Measurements from ENCODE around the gene CD69. TPM values are rescaled to one million over a fixed set of nuclear protein-coding genes. Genes with fewer than 3 reads are reported as not detected.
A peak's percentile ranks its signal among the peaks of the same experiment; 100 is the strongest.

Gene CD69
- total RNA-seq: 0.39 and 1.3 TPM in 2 replicates

- DNase-seq (ENCODE audit: low read depth in 2 of 2): peak in 1 of 2 donors; percentile 50
Observed at GRCh38 chr12:9760699-9761418, at the start of gene CD69. Gene CD69, minus strand, starts transcription at chr12:9760901. Its CDS starts 81 bp downstream, at chr12:9760820.

GRCh38 chr12:9809866-9810265, 49.2 kb upstream of the CD69 start:
- no peak for DNase-seq (ENCODE audit: low read depth in 2 of 2)

GRCh38 chr12:9809338-9809737, 48.6 kb upstream of the CD69 start:
- DNase-seq (ENCODE audit: low read depth in 2 of 2): no peak

- no peak for DNase-seq (ENCODE audit: low read depth in 2 of 2)
Observed at GRCh38 chr12:9808504-9808903, 47.8 kb upstream of the CD69 start.

- no peak for DNase-seq (ENCODE audit: low read depth in 2 of 2)
Observed at GRCh38 chr12:9806714-9807113, 46.0 kb upstream of the CD69 start.

- no peak for DNase-seq (ENCODE audit: low read depth in 2 of 2)
Observed at GRCh38 chr12:9805883-9806282, 45.2 kb upstream of the CD69 start.

- no peak for DNase-seq (ENCODE audit: low read depth in 2 of 2)
Observed at GRCh38 chr12:9799961-9800360, 39.3 kb upstream of the CD69 start.

- peak; percentile 18 to 82 for DNase-seq (ENCODE audit: low read depth in 2 of 2)
Observed at GRCh38 chr12:9797722-9798619, 37.3 kb upstream of the CD69 start.

- no peak for DNase-seq (ENCODE audit: low read depth in 2 of 2)
Observed at GRCh38 chr12:9796971-9797370, 36.3 kb upstream of the CD69 start.

GRCh38 chr12:9796346-9796745, 35.6 kb upstream of the CD69 start:
- no peak for DNase-seq (ENCODE audit: low read depth in 2 of 2)

GRCh38 chr12:9795945-9796344, 35.2 kb upstream of the CD69 start:
- no peak for DNase-seq (ENCODE audit: low read depth in 2 of 2)

GRCh38 chr12:9794484-9795093, 33.9 kb upstream of the CD69 start:
- no peak for DNase-seq (ENCODE audit: low read depth in 2 of 2)

- DNase-seq (ENCODE audit: low read depth in 2 of 2): no peak
Observed at GRCh38 chr12:9793779-9794395, 33.2 kb upstream of the CD69 start.

- no peak for DNase-seq (ENCODE audit: low read depth in 2 of 2)
Observed at GRCh38 chr12:9792961-9793617, 32.4 kb upstream of the CD69 start.

GRCh38 chr12:9792185-9792900, 31.6 kb upstream of the CD69 start:
- no peak for DNase-seq (ENCODE audit: low read depth in 2 of 2)

GRCh38 chr12:9786726-9787717, 26.3 kb upstream of the CD69 start:
- DNase-seq (ENCODE audit: low read depth in 2 of 2): no peak

- DNase-seq (ENCODE audit: low read depth in 2 of 2): no peak
Observed at GRCh38 chr12:9784816-9785215, 24.1 kb upstream of the CD69 start.

GRCh38 chr12:9784326-9784725, 23.6 kb upstream of the CD69 start:
- DNase-seq (ENCODE audit: low read depth in 2 of 2): no peak
